CD1c-positive myeloid dendritic cell (primary cell): Measurements from ENCODE around the gene PIM3.

ENCODE experiments used
- DNase-seq: peaks from one replicate; pipeline ENCODE4 v3.0.0-alpha.2; 2016; ENCODE audit errors: extremely low spot score

Gene PIM3

DNA sequence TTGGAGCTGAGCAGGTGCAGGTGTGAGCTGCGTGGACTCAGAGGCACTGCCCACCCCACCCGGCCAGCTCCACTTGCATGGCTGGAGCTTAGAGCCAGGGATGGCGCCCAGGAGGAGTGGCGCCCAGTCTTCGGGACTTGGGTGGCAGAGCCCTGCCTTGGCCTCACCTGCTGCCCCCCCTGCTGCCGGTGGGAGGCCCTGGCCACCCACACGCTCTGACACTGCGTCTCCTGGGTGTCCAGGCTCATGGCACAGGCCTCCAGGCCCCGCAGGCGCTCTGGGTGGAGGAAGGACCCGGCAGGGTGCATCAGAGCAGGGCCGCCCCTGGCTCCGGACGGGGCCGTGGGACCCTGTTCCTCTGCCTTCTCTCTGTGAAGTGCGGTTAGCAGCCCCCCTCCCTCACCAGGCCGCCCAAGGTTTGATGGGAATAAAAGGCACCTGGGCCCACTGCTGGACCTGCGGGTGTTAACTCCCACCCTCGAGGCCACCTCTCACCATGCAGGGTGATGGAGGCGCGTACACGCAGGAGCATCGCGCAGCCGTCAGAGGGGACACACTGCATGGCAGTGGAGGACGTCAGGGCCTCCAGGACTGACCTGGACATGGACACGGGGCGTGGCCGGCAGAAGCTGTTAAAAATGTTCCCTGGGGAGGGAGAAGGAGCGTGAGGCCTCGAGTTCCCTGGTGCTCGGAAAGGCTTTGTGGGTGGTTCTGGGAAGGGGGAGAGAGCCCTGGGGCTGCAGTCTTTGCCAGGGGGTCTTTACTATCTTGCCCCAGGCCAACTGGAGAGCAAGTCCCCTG lies 40.2 kb downstream of the PIM3 start:
- no peak for DNase-seq

DNA sequence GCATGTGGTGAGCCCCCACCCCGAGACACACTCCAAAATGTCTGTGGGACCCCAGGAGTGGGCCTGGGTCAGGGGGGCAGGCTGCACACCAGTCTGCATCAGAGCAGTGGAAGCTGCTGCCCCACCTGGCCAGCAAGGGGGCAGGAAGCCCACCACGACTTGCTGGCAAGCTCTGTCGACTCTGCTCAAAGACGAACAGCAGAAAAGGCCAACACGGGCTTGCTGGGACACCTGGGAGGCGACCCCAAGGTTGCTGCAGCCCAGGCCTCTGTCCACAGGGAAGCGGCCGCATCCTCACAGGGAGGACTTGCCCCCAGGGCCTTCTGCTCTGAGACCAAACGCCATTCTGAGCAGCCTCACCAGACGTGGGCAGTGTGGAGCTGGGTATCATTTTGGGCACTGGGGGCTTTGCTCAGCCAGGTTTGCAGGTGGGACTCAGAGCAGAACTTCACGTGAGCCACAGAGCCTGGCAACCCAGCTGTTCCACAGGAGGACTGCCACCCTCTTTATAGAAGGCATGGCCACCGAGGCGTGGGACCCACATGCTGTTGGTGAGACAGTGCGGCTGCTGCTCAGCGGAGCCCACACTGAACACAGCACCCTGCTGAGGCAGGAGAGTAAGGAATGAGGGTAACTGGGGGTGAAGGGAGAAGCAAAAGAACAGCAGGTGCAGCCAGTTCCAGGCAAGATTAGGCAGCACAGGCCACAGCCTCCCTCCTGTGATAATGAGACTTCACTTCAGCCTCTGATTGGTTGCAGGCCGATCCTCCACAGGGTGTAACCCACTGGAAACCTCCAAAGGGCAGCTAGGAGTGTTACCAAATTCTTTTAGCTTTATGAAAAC lies 41.0 kb downstream of the PIM3 start:
- no peak for DNase-seq

DNA sequence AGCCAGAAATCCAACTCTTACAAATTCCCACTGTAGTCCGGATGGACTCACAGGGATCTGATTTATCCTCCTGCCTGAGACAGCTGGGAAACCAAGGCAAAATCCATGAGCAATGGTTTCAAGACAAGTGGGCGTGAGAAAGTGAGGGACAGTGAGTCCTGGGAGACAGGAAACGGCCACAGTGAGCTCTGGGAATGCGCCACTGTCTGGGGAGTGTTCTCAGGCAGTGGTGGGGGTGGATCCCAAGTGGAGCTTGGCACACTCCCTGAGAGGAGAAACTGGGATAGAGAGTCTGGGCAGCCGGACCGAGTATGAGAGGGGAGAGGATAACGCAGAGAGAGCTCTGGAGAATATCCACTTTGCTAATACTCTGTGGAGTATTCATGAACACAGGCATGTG lies 42.2 kb downstream of the PIM3 start:
- no peak for DNase-seq

DNA sequence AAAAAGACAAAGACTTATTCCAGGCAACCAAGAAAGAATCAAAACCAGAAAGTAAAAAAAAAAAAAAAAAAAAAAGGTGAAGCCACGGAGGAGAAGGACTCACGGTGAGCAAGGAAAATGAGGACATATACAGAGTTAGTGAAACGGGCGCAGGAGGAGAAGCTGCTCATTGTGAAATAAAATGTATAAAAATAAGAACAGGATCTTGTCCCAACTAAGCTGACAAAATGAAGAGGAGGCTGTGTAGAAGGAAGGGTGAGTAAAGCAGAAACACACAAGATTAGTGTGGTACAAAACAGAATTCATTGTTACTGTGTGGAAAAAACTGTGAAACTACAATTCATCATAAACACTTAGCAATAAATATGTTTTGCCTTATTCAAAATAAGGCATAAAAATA lies 44.3 kb downstream of the PIM3 start:
- peak; percentile 31 for DNase-seq

DNA sequence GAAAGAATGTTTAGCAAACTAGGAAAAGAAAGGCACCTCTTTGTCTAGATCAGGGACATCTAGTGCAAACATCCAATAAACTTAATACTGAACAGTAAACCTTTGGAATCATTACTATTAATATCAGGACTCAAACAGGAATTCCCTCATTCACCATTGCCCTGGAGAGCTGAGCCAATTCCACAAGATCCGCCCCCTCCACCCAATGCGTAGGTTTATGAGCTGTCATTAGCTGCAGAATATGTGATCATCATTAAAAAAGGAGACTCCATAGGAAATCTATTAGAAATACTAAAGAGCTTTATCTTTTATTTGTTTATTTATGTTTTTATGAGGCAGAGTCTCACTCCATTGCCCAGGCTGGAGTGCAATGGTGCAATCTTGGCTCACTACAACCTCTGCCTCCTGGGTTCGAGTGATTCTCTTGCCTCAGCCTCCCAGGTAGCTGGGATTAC lies 46.5 kb downstream of the PIM3 start:
- DNase-seq, result no peak

DNA sequence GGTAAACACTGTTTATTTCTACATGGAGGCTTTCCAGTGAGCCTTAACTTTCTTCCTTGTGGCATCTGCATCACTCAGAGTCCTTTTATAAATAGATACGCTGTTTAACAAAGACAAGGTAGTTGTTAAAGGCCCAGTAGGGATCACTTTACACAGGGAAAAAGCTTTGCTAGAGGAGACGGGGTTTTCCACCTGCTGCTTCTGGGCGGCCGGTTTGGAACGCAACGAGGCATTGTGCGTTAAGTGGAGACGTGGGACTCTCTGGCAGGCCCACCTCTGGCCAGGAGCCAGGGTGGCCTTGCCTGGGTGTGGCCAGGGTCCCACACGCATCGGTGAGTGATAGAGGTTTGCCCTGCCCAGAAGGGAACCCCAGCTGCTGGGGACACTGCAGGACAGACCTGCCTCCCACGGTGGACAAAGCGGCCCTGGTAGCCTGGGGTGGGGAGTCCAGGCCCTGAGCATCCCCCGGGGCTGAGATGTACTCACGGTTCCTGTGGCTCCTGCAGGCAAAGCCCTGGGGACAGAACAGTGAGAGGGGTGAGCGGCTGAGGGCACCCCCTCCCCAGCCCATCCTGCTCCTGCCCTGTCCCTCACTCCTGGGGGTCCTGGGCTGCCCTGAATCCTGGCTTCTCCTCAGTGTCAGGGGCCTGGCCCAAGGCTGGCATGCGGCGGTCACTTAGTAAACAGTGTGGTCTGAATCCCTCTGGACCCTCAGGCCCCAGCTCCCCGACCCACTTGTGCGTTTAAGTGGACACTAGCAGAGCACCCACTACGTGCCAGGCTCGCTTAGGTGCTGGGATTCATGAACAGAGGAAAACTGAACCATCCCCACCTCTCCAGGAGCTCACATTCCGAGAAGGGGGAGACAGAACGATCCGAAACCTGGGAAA lies 47.8 kb downstream of the PIM3 start:
- no peak for DNase-seq

DNA sequence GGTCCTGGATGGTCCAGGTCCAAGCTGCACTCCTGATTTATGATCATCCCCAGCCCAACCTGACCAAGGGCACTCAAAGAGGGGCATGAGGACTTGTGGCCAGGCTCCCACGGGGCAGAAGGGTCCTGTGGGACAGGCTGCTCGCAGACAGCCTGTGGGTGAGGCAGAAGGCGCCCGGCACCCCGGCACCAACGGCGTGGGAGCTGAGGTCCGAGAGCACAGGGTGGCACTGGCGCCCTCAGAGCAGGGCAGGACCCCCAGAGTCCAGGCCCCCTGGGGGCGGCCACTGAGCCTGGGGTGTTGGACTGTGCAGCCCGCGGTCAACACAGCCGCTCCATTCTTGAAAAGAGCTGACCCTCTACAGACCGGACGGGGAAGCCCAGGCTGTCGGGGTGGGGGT lies 48.7 kb downstream of the PIM3 start:
- DNase-seq, result no peak

DNA sequence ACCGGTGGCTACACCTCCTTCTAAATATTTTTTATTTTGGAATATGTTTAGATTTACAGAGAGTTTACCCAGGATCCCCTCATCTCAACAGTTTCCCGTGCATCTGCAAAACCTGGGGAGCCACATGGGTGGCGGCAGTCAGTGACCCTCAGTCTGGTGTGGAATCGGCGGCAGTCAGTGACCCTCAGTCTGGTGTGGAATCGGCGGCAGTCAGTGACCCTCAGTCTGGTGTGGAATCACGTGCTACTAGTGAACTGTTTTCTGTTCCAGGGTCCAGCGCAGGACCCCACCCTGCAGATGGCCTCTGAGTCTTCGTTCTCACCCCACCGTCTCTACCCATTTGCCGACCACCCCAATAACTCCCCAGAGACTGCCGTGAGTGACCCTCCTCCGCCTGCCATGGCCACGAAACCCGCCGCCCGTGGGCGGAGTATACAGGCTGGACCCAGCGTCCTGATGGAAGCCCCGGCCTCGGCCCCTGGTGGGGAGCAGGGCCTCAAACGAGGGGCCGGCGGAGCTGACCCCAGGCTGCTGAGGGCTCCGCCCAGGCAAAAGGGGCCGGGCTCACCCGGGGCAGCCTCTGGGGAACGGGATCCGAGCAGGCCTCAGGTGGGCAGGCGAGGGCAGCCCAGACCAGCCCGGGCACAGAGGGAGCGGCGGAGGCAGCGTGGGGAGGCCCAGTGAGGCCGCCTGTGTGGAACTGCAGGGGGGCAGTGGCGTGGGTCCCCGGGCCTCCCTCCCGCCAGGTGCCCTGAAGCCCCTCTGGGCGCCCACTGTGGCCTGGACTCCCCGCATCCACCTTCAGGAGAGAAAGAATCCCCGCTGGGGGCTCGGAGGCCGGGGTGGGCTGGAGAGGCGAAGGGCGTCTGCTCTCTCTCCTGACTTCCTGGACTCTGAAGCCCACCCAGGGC lies 49.4 kb downstream of the PIM3 start:
- no peak for DNase-seq

DNA sequence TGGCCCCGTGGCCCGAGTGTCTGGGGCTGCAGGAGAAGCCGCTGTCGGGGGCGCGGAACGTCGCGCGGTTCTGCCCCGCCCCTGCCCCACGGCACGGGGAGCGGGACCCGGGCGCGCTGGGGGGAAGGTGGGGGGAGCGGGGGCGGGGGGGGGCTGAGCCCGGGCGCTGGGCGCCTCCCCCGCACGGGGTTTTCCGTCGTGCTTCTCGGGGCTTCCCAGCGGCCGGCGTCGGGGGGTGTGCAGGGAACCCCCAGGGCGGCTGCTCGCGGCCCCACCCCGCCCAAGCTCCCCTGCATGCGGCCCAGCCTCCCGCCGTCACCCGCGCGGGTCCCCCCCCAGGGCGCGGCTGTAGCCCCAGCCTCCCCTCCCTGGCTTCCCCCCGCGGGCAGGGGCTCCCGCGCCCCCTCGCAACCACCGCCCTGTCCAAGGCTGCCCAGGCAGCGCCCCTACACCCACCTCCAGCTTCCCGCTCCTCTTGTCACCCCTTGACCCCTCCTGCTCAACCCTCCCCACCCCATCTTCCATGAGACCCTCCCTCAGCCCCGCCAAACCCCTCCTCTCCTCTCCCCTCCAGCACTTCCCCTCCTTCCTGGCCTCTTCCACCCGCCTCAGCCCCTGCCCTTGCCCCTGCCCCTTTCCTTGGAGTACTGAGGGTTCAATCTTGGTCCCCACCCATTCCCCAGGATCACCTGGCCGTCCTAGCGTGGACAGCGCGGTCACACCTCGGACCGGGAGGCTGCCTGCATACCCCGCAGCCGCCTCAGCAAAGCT lies 50.3 kb downstream of the PIM3 start:
- DNase-seq, result peak; percentile 24

DNA sequence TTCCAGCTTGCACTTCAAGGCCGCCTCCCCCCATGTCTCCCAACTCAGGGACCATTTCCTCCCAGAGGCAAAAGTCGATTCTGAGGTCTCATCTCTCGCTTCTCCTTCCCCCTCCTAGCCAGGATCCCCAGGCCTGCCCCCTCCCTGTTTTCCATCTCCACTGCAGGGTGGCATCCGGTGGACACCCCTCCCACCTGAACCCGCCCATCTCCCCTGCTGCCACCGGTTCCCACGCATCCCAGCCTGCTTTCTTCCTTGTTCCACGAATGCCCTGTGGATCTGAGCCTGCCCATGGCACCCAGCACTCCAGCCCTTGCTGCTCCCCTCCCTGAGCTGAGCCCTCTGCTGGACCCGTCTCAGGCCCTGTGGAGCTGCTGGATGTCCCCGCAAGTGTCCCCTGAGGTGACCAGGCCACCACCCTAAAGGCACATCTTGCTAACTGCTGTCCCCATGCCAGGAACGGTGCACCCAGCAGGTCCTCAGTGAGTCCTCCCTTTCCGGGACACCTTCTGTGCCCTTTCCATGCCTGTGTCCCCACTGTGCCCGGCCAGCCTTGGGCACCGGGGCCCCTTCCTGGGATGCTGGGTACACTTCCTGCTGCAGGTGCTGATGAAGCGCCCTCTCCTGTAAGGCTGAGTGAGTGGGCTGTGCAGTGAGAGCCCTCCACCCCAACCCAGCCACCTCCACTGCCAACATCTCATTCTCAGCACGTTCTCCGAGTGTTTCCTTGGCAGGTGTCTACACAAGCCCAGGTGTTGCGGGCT lies 51.1 kb downstream of the PIM3 start:
- DNase-seq, result no peak

DNA sequence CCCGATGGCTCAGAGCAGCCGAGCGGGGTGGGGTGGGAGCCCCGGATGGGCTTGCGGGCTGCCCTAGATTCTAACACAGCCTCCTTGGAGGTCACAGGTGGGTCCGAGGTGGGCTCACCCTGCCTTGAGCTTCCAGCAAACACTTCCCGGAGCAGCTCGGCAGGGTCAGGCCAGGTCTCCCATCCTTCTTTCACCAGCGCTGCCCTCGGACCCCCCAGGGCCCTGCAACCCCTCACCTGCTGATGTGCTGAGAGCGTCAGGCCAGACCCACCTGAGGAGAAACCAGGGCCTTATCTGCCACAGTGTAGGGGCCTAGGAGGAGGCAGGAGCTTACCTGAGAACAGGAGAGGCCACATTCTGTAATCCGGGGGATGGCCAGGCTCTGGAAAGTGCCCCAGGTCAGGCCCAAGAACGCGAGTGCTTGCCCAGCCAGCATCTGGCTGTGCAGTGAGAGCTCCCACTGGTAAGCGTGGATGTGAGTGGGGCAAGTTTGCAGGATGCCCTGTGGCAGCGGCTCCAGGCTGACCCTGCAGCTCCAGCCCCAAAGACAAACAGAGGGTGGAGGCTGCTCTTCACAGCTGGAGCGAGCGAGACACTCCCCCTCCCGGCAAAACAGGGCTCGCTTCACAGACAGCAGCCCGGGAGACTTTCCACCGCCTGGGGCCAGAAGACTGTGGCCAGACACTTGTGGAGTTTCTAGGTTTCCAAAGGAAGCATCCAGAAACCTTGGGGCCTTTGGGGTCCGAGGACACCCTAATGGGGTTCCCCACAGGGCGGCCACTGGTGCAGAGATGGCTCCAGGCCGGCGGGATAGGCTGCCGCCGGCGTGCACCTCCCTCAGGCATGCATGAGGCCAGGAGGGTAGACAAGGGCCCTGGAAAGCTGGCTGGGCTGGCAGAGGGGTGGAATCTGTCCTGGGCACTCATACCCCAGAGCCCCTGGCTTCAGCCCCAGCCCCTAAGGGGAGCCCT lies 51.9 kb downstream of the PIM3 start, which contains the start of gene IL17REL:
IL17REL (minus strand) TSS at position 555 of the 971 bp plus-strand sequence; CDS start at position 436, 119 bp downstream.
- DNase-seq, result no peak
